ENCODE results near the gene RIT2.

Gene RIT2

DNA sequence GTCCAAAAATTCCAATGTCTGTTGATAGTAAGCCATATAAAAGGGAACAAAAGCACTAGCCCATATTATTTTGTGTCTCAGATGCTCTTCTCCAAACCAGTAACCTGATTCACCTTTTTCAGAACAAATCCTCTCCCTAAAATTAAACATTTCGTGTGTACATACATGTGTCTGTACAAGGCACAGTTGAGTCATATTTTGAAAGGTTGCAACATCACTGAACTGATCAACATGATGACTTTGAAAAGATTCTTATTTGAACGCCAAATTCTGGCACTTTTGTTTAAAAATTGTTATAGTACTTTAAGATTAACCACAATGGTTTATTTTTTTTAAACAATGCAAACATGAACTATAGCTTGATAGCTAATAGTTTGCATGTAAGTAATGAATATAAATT lies 102.5 kb downstream of the RIT2 start:
- no peak for DNase-seq (ENCODE audit: low read depth in 2 of 2)

- DNase-seq (ENCODE audit: low read depth in 2 of 2), result no peak
These were observed 104.9 kb downstream of the RIT2 start for GRCh38 chr18:43010611-43011010.

- DNase-seq (ENCODE audit: low read depth in 2 of 2), result no peak
These were observed 105.8 kb downstream of the RIT2 start for GRCh38 chr18:43009674-43010073.

GRCh38 chr18:43007365-43007764 lies 108.1 kb downstream of the RIT2 start:
- DNase-seq (ENCODE audit: low read depth in 2 of 2), result no peak

GRCh38 chr18:43004421-43004820 lies 111.1 kb downstream of the RIT2 start:
- DNase-seq (ENCODE audit: low read depth in 2 of 2), result no peak

DNA sequence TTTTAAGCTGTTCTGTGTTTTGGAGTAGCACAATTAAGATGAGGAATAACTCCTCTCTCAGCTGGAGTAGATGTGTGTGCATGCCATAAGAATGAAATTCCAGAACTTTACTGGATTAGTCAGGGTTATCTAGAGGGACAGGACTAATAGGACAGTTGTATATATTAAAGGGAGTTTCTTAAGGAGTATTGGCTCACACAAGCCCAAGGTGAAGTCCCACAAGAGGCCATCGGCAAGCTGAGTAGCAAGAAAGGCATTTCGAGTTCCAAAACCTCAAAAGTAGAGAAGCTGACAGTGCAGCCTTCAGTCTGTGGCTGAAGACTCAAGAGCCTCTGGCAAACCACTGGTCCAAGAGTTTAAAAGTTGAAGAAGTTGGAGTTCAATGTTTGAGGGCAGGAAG lies 113.7 kb downstream of the RIT2 start:
- DNase-seq (ENCODE audit: low read depth in 2 of 2), result no peak

GRCh38 chr18:42996824-42997223 lies 118.7 kb downstream of the RIT2 start:
- DNase-seq (ENCODE audit: low read depth in 2 of 2), result no peak

DNA sequence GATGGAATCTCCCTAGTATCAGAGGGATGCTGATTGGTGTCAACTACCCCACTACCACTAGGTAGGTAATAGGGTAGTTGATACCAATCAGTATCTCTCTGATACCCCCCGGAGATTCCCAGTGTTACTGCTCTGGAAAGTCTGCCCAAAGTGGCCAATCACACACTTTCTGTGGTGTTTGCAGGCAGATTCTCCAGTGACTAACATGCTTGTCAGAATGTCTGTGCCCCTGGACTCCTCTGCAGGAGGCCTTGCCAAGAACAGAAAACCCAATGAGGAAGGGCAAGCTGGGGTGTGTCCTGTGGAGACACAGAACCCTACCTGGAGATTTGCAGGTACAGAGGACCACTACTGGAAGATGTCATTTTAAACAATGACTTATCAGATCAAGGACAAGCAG lies 135.1 kb downstream of the RIT2 start:
- no peak for DNase-seq (ENCODE audit: low read depth in 2 of 2)

DNA sequence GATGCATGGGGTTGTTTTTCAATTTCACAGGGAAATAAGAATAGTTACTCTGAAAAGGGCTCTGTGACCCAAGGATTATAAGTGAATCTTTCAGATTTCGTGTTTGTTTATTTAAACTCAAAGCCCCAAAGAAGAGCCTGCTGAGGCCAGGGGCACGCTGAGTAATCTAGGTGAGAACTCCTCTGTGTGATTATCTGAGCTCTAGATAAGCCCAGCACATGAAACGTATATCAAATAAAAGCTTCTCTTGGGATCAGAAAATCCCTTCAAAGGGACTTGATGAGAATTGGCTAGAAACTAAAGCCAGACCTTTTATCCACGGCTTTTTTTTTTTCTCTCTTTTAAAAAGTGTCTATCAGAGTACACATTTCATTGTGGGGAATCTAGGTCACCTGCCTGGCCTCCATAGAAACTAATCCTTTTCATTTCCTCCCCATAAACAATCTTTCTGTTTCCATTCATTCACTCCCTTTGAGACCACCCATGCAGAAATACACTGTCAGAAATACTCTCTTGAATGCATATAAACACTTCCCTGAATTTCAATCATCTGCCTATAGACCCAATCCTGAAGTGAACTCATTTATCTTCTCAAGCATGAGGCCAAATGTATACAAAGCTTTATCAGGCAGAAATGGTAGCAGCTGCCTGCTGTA lies 137.4 kb downstream of the RIT2 start:
- no peak for DNase-seq (ENCODE audit: low read depth in 2 of 2)

GRCh38 chr18:42976869-42977590 lies 138.5 kb downstream of the RIT2 start:
- DNase-seq (ENCODE audit: low read depth in 2 of 2), result no peak

DNA sequence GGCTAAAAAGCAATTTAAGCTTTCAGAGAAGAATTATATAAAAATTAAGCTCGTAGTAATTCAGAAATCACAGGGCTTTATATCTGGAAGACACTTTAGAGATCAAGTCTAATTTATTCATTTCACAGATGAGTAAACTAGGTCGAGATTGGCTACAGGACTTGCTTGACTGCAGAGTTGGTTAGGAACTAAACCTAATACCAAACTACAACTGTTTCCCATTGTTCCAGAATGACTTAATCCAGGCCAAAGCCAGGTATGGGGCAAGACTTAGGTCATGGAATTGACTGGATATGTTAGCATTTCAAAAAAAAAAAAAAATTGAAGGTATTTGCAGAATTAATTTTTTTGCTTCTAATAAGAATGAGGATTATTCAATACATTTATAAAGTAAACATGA lies 146.1 kb downstream of the RIT2 start:
- no peak for DNase-seq (ENCODE audit: low read depth in 2 of 2)

DNA sequence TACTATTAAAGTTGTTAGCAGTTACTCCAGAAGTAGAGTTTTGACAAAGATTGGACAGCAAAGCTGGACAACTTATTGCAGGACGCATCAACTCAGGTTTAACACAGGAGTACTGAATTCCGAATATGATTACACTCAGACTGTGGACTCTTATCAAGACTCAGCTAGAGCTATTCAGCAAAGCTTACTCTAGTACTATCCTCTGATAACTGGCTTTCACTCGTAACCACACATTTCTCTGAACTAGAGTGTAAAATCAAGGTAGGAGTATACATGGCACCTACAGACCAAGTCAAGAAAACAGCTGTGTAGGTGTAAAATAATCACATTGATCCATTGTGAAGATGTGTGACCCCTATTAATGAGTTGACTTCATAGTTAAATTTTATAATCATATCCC lies 154.2 kb downstream of the RIT2 start:
- DNase-seq (ENCODE audit: low read depth in 2 of 2), result no peak

DNA sequence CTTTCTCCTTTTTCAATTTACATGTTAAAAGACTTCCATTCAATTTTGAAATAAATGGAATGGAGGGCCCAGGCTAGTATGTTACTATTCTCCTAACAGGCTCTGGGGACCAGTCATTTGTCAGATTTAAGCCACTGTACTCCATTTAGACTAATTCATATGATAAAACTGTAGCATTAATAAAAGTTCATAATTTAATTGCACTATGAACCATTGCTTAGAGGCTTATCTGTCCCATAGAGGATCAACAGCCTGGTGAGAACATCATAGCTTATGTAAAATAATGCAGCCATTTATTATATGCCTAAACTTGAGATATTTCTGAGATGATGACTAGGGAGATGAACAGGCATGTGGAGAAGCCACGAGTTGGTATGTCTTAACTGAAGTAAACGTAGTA lies 156.0 kb downstream of the RIT2 start:
- no peak for DNase-seq (ENCODE audit: low read depth in 2 of 2)

GRCh38 chr18:42958353-42958752 lies 157.1 kb downstream of the RIT2 start:
- DNase-seq (ENCODE audit: low read depth in 2 of 2), result no peak

DNA sequence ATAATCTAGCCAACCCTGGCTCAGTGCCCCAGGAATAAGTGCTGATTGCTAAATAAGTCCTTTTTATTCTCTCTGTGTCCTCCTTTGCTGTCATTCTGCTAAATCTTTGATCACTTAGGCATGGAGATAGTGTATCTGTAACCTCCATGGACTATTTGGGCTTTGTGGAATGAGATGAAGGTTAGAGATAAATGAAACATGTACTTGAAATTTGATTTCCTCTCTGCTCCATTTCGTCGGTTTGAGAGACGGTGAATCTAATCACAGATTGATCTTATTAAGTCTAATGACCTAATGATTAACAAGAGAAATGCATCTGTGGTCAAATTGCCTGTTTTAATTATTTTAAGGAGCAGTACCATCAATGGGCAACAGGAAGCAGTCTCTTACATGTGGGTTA lies 159.2 kb downstream of the RIT2 start:
- no peak for DNase-seq (ENCODE audit: low read depth in 2 of 2)

DNA sequence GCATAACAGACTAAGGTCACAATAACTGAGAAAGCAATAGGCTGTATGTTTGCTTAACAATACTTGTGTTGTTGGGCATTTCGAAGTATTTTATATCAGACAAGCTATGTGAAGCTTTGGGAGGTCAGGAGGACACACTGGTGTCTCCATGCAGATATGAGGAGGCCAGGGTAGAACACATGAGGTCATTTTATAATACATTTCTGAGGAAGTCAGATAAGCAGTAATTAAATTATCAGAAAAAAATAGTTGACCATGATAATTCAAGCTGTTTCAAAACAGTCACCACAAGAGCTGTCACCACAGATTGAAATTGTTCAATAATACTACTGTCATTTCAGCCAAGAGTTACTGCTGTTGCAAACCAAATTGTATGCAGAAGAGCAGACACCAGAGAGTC lies 160.6 kb downstream of the RIT2 start:
- no peak for DNase-seq (ENCODE audit: low read depth in 2 of 2)

- no peak for DNase-seq (ENCODE audit: low read depth in 2 of 2)
These were observed 162.2 kb downstream of the RIT2 start for GRCh38 chr18:42953306-42953705.

DNA sequence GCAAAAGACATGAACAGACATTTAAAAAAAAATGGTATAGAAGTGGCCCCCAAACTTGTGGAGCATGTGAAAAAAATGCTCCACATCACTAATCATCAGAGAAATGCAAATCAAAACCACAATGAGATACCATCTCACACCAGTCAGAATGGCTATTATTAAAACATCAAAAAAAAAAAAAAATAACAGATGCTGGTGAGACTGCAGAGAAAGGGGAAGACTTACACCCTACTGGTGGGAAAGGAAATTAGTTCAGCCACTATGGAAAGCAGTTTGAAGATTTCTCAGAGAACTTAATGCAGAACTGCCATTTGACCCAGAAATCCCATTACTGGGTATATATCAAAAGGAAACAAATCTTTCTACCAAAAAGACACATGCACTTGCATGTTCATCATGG lies 164.8 kb downstream of the RIT2 start:
- no peak for DNase-seq (ENCODE audit: low read depth in 2 of 2)

DNA sequence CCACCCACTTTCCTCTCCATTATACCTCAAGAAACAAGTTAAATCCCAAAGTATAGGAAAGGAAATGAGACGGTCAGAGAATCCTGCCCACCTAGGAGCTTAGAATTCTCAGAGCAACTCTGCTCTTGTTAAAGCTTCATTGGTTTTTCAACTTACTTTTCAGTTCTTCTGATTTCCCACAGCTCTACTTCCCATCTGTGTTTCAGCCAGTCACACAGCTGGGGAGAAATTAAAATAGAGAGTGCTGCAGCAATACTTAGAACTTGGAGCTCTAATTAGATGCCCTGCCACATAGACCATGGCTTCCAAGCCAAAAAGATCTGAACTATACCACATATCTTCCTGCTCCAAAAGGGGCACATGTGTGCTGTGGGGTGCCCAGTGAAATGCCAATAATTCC lies 166.7 kb downstream of the RIT2 start:
- DNase-seq (ENCODE audit: low read depth in 2 of 2), result no peak

GRCh38 chr18:42941860-42942259 lies 173.6 kb downstream of the RIT2 start:
- no peak for DNase-seq (ENCODE audit: low read depth in 2 of 2)

DNA sequence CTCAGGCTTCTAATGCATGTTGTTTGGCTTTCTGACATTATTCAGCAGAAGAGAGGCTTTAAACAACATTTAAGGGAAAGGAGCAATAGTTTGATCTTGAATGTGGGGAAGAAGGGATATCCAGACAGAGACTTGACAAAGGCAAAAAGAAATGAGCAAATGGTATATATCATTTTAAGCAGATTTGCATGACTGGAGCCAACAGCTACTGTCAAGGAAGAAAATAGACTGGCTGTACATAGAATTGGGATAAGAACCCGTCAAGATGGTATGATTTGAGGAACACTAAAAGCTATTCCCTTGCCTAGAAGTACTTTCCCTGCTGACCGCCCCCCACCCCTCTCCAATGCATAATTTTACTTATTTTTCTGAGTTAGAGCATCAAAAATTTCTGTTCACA lies 174.5 kb downstream of the RIT2 start:
- no peak for DNase-seq (ENCODE audit: low read depth in 2 of 2)

GRCh38 chr18:42937436-42937835 lies 178.0 kb downstream of the RIT2 start:
- DNase-seq (ENCODE audit: low read depth in 2 of 2), result no peak

DNA sequence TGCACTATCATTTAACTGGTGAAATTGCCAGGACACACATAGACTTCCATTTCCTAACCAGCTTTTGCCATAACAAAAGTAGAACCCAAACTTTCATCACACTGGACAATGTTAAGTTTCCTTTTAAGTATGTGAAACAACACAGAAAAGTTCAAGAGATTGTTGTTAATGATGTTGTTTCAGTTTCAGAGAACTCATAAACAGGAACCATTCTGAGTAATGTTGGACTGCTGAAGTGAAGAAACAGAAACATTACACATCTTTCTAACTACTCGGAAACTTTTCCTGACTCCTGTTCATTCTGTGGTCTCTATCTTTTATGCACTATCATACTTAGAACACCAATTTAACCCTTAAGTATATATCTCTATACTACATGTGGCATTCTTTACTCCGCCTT lies 179.2 kb downstream of the RIT2 start:
- DNase-seq (ENCODE audit: low read depth in 2 of 2), result no peak

DNA sequence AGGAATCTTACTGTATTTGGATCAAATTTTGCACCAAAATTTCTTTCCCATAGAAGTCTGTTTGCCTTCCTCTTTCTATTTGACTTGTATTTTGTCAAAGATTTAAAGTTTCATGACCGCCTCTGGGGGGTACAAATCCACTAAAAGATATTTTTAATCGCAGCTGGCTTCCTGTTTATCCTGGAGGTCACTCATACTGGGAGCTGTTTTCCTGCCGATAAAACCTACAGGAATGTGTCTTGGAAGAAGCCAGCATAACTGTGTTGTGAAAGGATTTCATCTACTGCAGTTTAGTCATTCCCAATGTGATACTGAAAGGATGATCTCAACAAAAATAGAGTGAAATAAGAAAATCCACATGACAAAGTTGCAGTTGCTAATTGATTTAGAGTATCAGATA lies 184.0 kb downstream of the RIT2 start:
- DNase-seq (ENCODE audit: low read depth in 2 of 2), result no peak

All from stimulated activated CD4-positive, alpha-beta T cell treated with anti-CD3 and anti-CD28 coated beads, Interleukin-1b, Interleukin-23, amount 100 ng/mL, for 4 hours (primary cell).